Raji (cell line): ENCODE measurements around the gene ZNF334.

Experiments
- POLR2A ChIP-seq: IDR thresholded peaks from 2 replicates; pipeline ENCODE4 v1.6.1; 2011; ENCODE audit warnings: low read depth, low read length, control low read depth; ENCODE audit not compliant: insufficient read depth

ZNF334 gene

GRCh38 chr20:46520540-46520939 is 7.2 kb upstream of the ZNF334 start:
- no peak for TF ChIP-seq POLR2A

GRCh38 chr20:46519471-46520068 is 6.2 kb upstream of the ZNF334 start:
- TF ChIP-seq POLR2A: no peak

GRCh38 chr20:46509523-46509922 is 3.8 kb downstream of the ZNF334 start:
- no peak for TF ChIP-seq POLR2A

GRCh38 chr20:46507760-46508407 is 5.5 kb downstream of the ZNF334 start:
- no peak for TF ChIP-seq POLR2A

- TF ChIP-seq POLR2A: no peak
Measured at GRCh38 chr20:46505506-46505905, 7.9 kb downstream of the ZNF334 start.

- no peak for TF ChIP-seq POLR2A
Measured at GRCh38 chr20:46501961-46502360, 11.4 kb downstream of the ZNF334 start.

GRCh38 chr20:46501337-46501942 is 11.9 kb downstream of the ZNF334 start:
- TF ChIP-seq POLR2A: no peak

- TF ChIP-seq POLR2A: no peak
Measured at GRCh38 chr20:46494077-46494476, 19.3 kb downstream of the ZNF334 start.

GRCh38 chr20:46491354-46491753 is 22.0 kb downstream of the ZNF334 start:
- no peak for TF ChIP-seq POLR2A

- no peak for TF ChIP-seq POLR2A
Measured at GRCh38 chr20:46488451-46488850, 24.9 kb downstream of the ZNF334 start.

GRCh38 chr20:46487628-46488027 is 25.7 kb downstream of the ZNF334 start:
- no peak for TF ChIP-seq POLR2A

GRCh38 chr20:46485431-46485830 is 27.9 kb downstream of the ZNF334 start:
- TF ChIP-seq POLR2A: no peak

- TF ChIP-seq POLR2A: no peak
Measured at GRCh38 chr20:46484954-46485353, 28.4 kb downstream of the ZNF334 start.

- TF ChIP-seq POLR2A: no peak
Measured at GRCh38 chr20:46483879-46484278, 29.5 kb downstream of the ZNF334 start.

- TF ChIP-seq POLR2A: no peak
Measured at GRCh38 chr20:46482864-46483263, 30.5 kb downstream of the ZNF334 start.

- TF ChIP-seq POLR2A: no peak
Measured at GRCh38 chr20:46477640-46478039, 35.7 kb downstream of the ZNF334 start.
